ENCODE results near the gene RASA3.

GRCh38 chr13:114050536-114051450 is 81.6 kb downstream of the RASA3 start:
- TF ChIP-seq GATA2 (IDR thresholded peaks at IDR 0.05; ENCODE audit: low read depth, low read length), result no peak
- TF ChIP-seq GATA3 (IDR thresholded peaks at IDR 0.05; ENCODE audit: low read depth, low read length), result no peak
